ENCODE data around the gene ZNF337. TPM values are rescaled to one million over a fixed set of nuclear protein-coding genes. Genes with fewer than 3 reads are reported as not detected.

The ZNF337 gene
- total and polyA plus RNA-seq, 2 of the 13 experiments (the other 11 are each of a cell fraction or from before 2014, with no cell fraction given), result 17.0 to 19.6 TPM

- Histone ChIP-seq H3K79me2 (ENCODE audit: insufficient read depth, low read length) (peaks cover 25% of the 10 kb centered on the region), H4K20me1 (ENCODE audit: insufficient read depth, low read length) (no peaks in the 10 kb centered on the region), H3K9me3 (ENCODE audit: low read length) (peaks cover 14% of the 10 kb centered on the region), H3K36me3 (replicated peaks in 1 of 2; ENCODE audit: control insufficient read depth in 1 of 2, insufficient read depth in 2 of 2, low read length in 2 of 2) (peaks cover 3 to 5% of the 10 kb centered on the region in 2 experiments; a peak in 3 of 5 replicates), H3K4me1 (ENCODE audit: insufficient read depth, low read length) (peaks cover 34% of the 10 kb centered on the region), H2AFZ (ENCODE audit: low read length) (no peak overlapping the region), H3K27ac (ENCODE audit: extremely low read length, insufficient read depth, low read length) (peak overlapping the region; percentile 87), H3K27me3 (ENCODE audit: control insufficient read depth in 1 of 2, insufficient read depth in 2 of 2, low read length in 2 of 2) (no peaks in the 10 kb centered on the region), H3K4me2 (ENCODE audit: low read depth, low read length) (peak overlapping the region; percentile 90), H3K4me3 (replicated peaks in 1 of 3; ENCODE audit: insufficient read depth in 1 of 3, low read depth in 2 of 3, low read length in 3 of 3) (peak overlapping the region; percentile 89 to 100 (median 94)), H3K9ac (ENCODE audit: insufficient read depth, low read depth, low read length) (peak overlapping the region; percentile 97)
- CTCF ChIA-PET (ENCODE audit: low intra/inter-chr PET ratio, low total read pairs), result no interaction called here
- ATAC-seq (peak; percentile 19), DNase-seq (ENCODE audit: low spot score) (no peak), FAIRE-seq (no peak)
- POLR2A ChIA-PET, result interaction anchor here (0.6 to 2.3 kb wide), 8 partner anchors 9 to 448 kb away, joined by 3 to 7 read pairs (median 5); partner anchors contain the start of genes NINL and PYGB
- in situ Hi-C loops (cut with HindIII; ENCODE audit: extremely low pct_ligation_motif_present, low pct_unique_long_range_greater_than_20kb) (no loop called here), intact Hi-C loops (cut with micrococcal nuclease; ENCODE audit: unreplicated experiment) (loop anchor here (1.0 to 10.0 kb wide), 5 partner anchors 55 to 191 kb away; partner anchors contain the start of genes NANP and NINL)
- TSS peak; percentile 61 for BruUV-seq (replicated peaks)
- WGBS (ENCODE audit: low lambda C conversion rate), result 20% methylated on average over 18 of the region's 30 CpGs
- no peak for TF ChIP-seq TOPORS (CRISPR knock-in tag; IDR thresholded peaks at IDR 0.05)
- TF ChIP-seq ZNF253 (CRISPR knock-in tag; IDR thresholded peaks at IDR 0.05; ENCODE audit: borderline replicate concordance), result no peak
- TF ChIP-seq AGO1 (IDR thresholded peaks at IDR 0.05; ENCODE audit: low read depth, low read length, poor library complexity, severe bottlenecking), result peak; percentile 52
- TF ChIP-seq RARG (CRISPR knock-in tag; IDR thresholded peaks at IDR 0.05; ENCODE audit: low read depth), result no peak
- 0 out of 2 replicates have a peak, but pooled peaks have one; percentile 30 for TF ChIP-seq ZNF713 (CRISPR knock-in tag; IDR thresholded peaks at IDR 0.05)
- TF ChIP-seq ZNF232 (CRISPR knock-in tag; IDR thresholded peaks at IDR 0.05; ENCODE audit: borderline replicate concordance), result 0 out of 2 replicates have a peak, but pooled peaks have one; percentile 47
- TF ChIP-seq ZNF275 (CRISPR knock-in tag; IDR thresholded peaks at IDR 0.05; ENCODE audit: borderline replicate concordance), result no peak
- TF ChIP-seq RFXANK (CRISPR knock-in tag; IDR thresholded peaks at IDR 0.05), result 0 out of 2 replicates have a peak, but pooled peaks have one; percentile 40
- TF ChIP-seq ZNF644 (CRISPR knock-in tag; IDR thresholded peaks at IDR 0.05; ENCODE audit: low read depth), result no peak
- no peak for TF ChIP-seq ZNF891 (CRISPR knock-in tag; IDR thresholded peaks at IDR 0.05)
- TF ChIP-seq ZMAT5 (CRISPR knock-in tag; IDR thresholded peaks at IDR 0.05; ENCODE audit: borderline replicate concordance, low read depth), result 0 out of 2 replicates have a peak, but pooled peaks have one; percentile 52
- TF ChIP-seq ZNF740 (CRISPR knock-in tag; IDR thresholded peaks at IDR 0.05), result 0 out of 2 replicates have a peak, but pooled peaks have one; percentile 32
- 0 out of 2 replicates have a peak, but pooled peaks have one; percentile 1 for TF ChIP-seq ZNF737 (CRISPR knock-in tag; IDR thresholded peaks at IDR 0.05; ENCODE audit: borderline replicate concordance)
- no peak for TF ChIP-seq NCOA5 (CRISPR knock-in tag; IDR thresholded peaks at IDR 0.05)
- no peak for TF ChIP-seq ZNF430 (CRISPR knock-in tag; IDR thresholded peaks at IDR 0.05)
- TF ChIP-seq ZNF770 (CRISPR knock-in tag; IDR thresholded peaks at IDR 0.05), result peak; percentile 94
- TF ChIP-seq ZNF674 (CRISPR knock-in tag; IDR thresholded peaks at IDR 0.05; ENCODE audit: low read depth), result 0 out of 2 replicates have a peak, but pooled peaks have one; percentile 17
- TF ChIP-seq ZNF772 (CRISPR knock-in tag; IDR thresholded peaks at IDR 0.05), result 0 out of 2 replicates have a peak, but pooled peaks have one; percentile 3
- peak; percentile 23; the same call in 1 of the 2 replicates for TF ChIP-seq SIN3A (IDR thresholded peaks at IDR 0.05; ENCODE audit: borderline replicate concordance, low read depth, low read length)
- 0 out of 2 replicates have a peak, but pooled peaks have one; percentile 34 for TF ChIP-seq PAF1 (CRISPR knock-in tag; IDR thresholded peaks at IDR 0.05)
These were observed 902 bp downstream of the ZNF337 start for GRCh38 chr20:25695532-25696370.
